HAP-1 (cell line): ENCODE measurements around the gene CDYL2.

Source experiments
- DNase-seq, 2 experiments: peaks; one replicate each; pipeline ENCODE4 v3.0.0-alpha.2; 2016 to 2020; ENCODE audit warnings: low spot score in 2 of 2
- H3K27me3 ChIP-seq: fragments of 250-450 bp; sonication (Bioruptor Pico); 2 replicates; pipeline ENCODE4 v1.5.1; 2020; ENCODE audit warnings: low read depth, mild to moderate bottlenecking, moderate library complexity
- H3K36me3 ChIP-seq: fragments of 250-450 bp; sonication (Bioruptor Pico); replicated peaks from 2 replicates; pipeline ENCODE4 v1.5.1; 2020; ENCODE audit warnings: mild to moderate bottlenecking
- H3K4me1 ChIP-seq: fragments of 250-450 bp; sonication (Bioruptor Pico); 2 replicates; pipeline ENCODE4 v1.5.1; 2020; ENCODE audit warnings: mild to moderate bottlenecking
- H3K4me3 ChIP-seq: fragments of 250-450 bp; sonication (Bioruptor Pico); 2 replicates; pipeline ENCODE4 v1.5.1; 2020; ENCODE audit warnings: mild to moderate bottlenecking, moderate library complexity
- H3K9me3 ChIP-seq: fragments of 250-450 bp; sonication (Bioruptor Pico); 2 replicates; pipeline ENCODE4 v1.5.1; 2020; ENCODE audit warnings: mild to moderate bottlenecking, moderate library complexity
- in situ Hi-C: fragments of 300-500 bp; cut with MboI; formaldehyde crosslinking; loops from 3 replicates; pipeline ENCODE4 v1.14.3; 2020; ENCODE audit warnings: low sequenced_read_pairs, inconsistent platforms, mixed read lengths

The CDYL2 gene

GRCh38 chr16:80725566-80726162 lies 78.7 kb downstream of the CDYL2 start:
- Histone ChIP-seq H3K4me1 (no peaks in the 10 kb centered on the region), H3K4me3 (no peak overlapping the region), H3K9me3 (no peaks in the 10 kb centered on the region), H3K36me3 (no peaks in the 10 kb centered on the region), H3K27me3 (no peaks in the 10 kb centered on the region)
- no peak for DNase-seq
- in situ Hi-C loops = no loop called here

- no peak for DNase-seq
- no peaks in the 10 kb centered on the region for H3K27me3 ChIP-seq
- H3K4me3 ChIP-seq = no peak overlapping the region
- no peaks in the 10 kb centered on the region for H3K4me1 ChIP-seq
- in situ Hi-C loops = no loop called here
- H3K9me3 ChIP-seq = no peaks in the 10 kb centered on the region
- H3K36me3 ChIP-seq = no peaks in the 10 kb centered on the region
Observed at GRCh38 chr16:80723981-80724380, 80.4 kb downstream of the CDYL2 start.

GRCh38 chr16:80723091-80723490 lies 81.3 kb downstream of the CDYL2 start:
- H3K4me1 ChIP-seq = no peaks in the 10 kb centered on the region
- H3K36me3 ChIP-seq = no peaks in the 10 kb centered on the region
- no peak overlapping the region for H3K4me3 ChIP-seq
- DNase-seq = no peak
- no peaks in the 10 kb centered on the region for H3K27me3 ChIP-seq
- in situ Hi-C loops = no loop called here
- H3K9me3 ChIP-seq = no peaks in the 10 kb centered on the region

GRCh38 chr16:80720804-80721371 lies 83.5 kb downstream of the CDYL2 start:
- H3K9me3 ChIP-seq = no peaks in the 10 kb centered on the region
- H3K4me3 ChIP-seq = no peak overlapping the region
- in situ Hi-C loops = no loop called here
- H3K36me3 ChIP-seq = no peaks in the 10 kb centered on the region
- H3K4me1 ChIP-seq = no peaks in the 10 kb centered on the region
- DNase-seq = no peak
- H3K27me3 ChIP-seq = no peaks in the 10 kb centered on the region

GRCh38 chr16:80719573-80719972 lies 84.8 kb downstream of the CDYL2 start:
- Histone ChIP-seq H3K4me1 (no peaks in the 10 kb centered on the region), H3K9me3 (no peaks in the 10 kb centered on the region), H3K27me3 (no peaks in the 10 kb centered on the region), H3K36me3 (no peaks in the 10 kb centered on the region), H3K4me3 (no peak overlapping the region)
- no peak for DNase-seq
- in situ Hi-C loops = no loop called here

DNA sequence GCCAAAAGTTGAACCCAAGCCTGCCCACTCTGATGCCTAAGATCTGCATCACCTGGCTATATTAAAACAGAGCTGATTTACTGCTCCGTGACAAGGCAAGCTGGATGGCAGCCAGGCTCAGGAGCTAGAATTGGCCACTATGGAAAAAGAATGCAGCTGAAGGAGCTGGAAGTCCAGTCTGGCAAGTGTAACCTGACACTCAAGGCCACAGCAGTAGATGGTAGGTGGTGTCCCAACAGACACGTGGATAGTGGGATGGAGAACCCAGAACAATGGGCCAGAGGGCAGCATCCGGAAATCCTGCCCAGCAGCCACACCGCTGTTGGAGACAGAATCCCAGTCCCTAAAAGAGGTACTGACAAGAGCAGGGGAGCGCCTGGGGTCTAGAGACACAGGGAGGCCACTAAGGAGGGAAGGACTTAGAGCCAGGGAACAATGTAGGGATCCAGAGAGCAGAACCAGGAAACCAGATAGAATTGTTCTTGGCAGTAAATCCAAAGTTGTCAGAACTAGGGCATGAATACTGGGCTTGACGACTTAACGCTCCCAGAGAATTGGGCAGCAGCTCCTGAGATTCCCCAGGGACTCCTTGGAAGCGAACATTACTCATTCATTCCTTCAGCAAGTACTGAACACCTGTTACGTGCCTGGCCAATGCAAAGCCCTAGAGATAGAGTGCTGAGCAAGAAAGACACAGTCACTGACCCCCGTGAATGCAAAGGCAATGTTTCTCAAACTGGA lies 85.7 kb downstream of the CDYL2 start:
- H3K9me3 ChIP-seq = no peaks in the 10 kb centered on the region
- DNase-seq = no peak
- in situ Hi-C loops = no loop called here
- H3K36me3 ChIP-seq = no peaks in the 10 kb centered on the region
- no peaks in the 10 kb centered on the region for H3K27me3 ChIP-seq
- H3K4me1 ChIP-seq = no peaks in the 10 kb centered on the region
- H3K4me3 ChIP-seq = no peak overlapping the region

DNA sequence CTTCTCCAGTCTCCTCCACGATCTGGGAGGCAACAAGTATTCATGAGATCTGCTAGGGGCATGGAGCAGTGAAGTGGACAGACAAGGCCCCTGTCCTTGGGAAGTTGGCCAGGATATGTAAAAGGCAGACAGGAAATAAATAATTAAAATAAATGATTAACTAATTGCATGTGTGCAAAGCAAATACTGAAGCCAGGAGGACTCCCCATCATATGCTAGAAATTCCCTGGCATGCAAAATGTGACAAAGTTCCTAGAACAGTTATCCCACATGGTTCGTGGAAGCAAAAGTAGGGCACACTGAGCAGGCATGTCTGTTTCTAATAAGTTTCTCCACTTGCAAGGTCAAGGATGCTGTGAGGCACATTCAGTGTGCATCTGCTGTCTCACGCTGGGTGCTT lies 86.8 kb downstream of the CDYL2 start:
- no peaks in the 10 kb centered on the region for H3K27me3 ChIP-seq
- H3K36me3 ChIP-seq = no peaks in the 10 kb centered on the region
- H3K9me3 ChIP-seq = no peaks in the 10 kb centered on the region
- no peak overlapping the region for H3K4me3 ChIP-seq
- no peaks in the 10 kb centered on the region for H3K4me1 ChIP-seq
- in situ Hi-C loops = no loop called here
- DNase-seq = no peak

GRCh38 chr16:80716564-80717139 lies 87.7 kb downstream of the CDYL2 start:
- no peak for DNase-seq
- H3K4me1 ChIP-seq = no peaks in the 10 kb centered on the region
- no peaks in the 10 kb centered on the region for H3K9me3 ChIP-seq
- no peak overlapping the region for H3K4me3 ChIP-seq
- H3K36me3 ChIP-seq = no peaks in the 10 kb centered on the region
- in situ Hi-C loops = no loop called here
- no peaks in the 10 kb centered on the region for H3K27me3 ChIP-seq

DNA sequence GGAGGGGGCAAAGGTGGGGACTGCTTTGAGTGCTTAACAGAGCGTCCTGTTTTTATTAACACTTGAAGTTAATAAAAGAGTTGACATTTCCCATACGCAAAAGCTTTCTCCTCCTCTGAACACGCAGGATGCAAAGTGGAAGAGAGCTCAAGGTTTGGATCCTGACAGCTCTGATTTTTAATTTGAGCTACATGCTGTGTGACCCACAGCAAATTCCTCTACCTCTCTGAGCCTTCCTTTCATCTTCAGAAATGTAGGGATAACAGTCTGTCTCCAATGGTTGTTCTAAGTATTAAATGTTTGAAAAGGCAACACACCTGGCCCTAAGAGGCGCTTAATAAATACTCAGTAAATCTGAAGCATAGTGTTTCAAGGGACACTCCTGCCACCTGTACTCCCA lies 93.0 kb downstream of the CDYL2 start:
- no peak for DNase-seq
- Histone ChIP-seq H3K4me3 (no peak overlapping the region), H3K4me1 (no peaks in the 10 kb centered on the region), H3K9me3 (no peaks in the 10 kb centered on the region), H3K36me3 (no peaks in the 10 kb centered on the region), H3K27me3 (no peaks in the 10 kb centered on the region)
- in situ Hi-C loops = no loop called here

- DNase-seq = no peak
- in situ Hi-C loops = no loop called here
- Histone ChIP-seq H3K36me3 (no peaks in the 10 kb centered on the region), H3K9me3 (no peaks in the 10 kb centered on the region), H3K4me1 (no peaks in the 10 kb centered on the region), H3K4me3 (no peak overlapping the region), H3K27me3 (no peaks in the 10 kb centered on the region)
Observed at GRCh38 chr16:80710918-80711317, 93.5 kb downstream of the CDYL2 start.

- H3K4me1 ChIP-seq = no peaks in the 10 kb centered on the region
- H3K27me3 ChIP-seq = no peaks in the 10 kb centered on the region
- H3K4me3 ChIP-seq = no peak overlapping the region
- no peak for DNase-seq
- no peaks in the 10 kb centered on the region for H3K9me3 ChIP-seq
- H3K36me3 ChIP-seq = no peaks in the 10 kb centered on the region
- in situ Hi-C loops = no loop called here
Observed at GRCh38 chr16:80708823-80709222, 95.6 kb downstream of the CDYL2 start.

DNA sequence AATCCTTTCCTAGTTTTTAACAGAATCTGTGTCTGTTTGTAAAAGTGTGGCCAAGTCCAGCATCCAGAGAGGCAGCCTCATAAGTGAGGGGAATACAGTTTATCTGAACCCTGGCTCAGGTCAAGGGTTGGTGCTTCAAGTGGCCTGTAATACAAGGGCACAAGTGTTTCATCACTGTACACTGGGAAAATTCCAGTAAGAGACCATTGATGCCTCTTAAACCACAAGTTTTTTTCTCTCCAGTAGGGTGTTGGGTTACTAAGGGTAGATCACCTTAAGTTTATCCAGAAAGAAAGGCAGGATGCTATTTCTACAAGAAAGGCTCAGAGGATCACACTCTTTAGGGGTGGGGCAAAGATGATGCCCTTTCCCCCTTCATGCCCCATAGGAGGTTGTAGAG lies 96.7 kb downstream of the CDYL2 start:
- Histone ChIP-seq H3K4me1 (no peaks in the 10 kb centered on the region), H3K27me3 (no peaks in the 10 kb centered on the region), H3K9me3 (no peaks in the 10 kb centered on the region), H3K4me3 (no peak overlapping the region), H3K36me3 (no peaks in the 10 kb centered on the region)
- in situ Hi-C loops = no loop called here
- DNase-seq = no peak

DNA sequence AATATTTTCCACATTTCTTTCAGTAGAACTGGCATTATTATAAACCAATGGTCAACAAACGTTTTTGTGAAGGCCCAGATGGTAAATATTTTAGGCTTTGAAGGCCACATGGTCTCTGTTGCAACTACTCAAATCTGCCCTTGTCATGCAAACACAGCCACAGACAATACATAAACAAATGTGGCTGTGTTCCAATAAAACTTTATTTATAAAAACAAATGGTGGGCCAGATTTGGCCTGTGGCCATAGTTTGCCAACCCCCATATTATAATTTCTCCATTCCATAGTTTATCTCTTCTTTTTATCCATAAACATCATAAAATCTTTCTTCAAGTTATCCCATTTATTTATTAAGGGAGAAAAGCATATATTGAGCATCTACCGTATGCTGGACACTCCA lies 98.8 kb downstream of the CDYL2 start:
- Histone ChIP-seq H3K4me3 (no peak overlapping the region), H3K4me1 (no peaks in the 10 kb centered on the region), H3K9me3 (no peaks in the 10 kb centered on the region), H3K36me3 (no peaks in the 10 kb centered on the region), H3K27me3 (no peaks in the 10 kb centered on the region)
- DNase-seq = no peak
- in situ Hi-C loops = no loop called here

GRCh38 chr16:80704751-80705505 lies 99.5 kb downstream of the CDYL2 start:
- no peaks in the 10 kb centered on the region for H3K36me3 ChIP-seq

More at GRCh38 chr16:80704751-80705505, 99.5 kb downstream of the CDYL2 start:
- in situ Hi-C loops = no loop called here
- Histone ChIP-seq H3K4me1 (no peaks in the 10 kb centered on the region), H3K9me3 (no peaks in the 10 kb centered on the region), H3K4me3 (no peak overlapping the region), H3K27me3 (no peaks in the 10 kb centered on the region)
- no peak for DNase-seq
